ENCODE measurements around the gene NT5DC4.

GRCh38 chr2:112756207-112756606, 35.4 kb downstream of the NT5DC4 start:
- TF ChIP-seq CTCF (IDR thresholded peaks at IDR 0.05) = no peak
- no peak for TF ChIP-seq POLR2A (IDR thresholded peaks at IDR 0.05)

Data from uterus (tissue), 2 donors.